ENCODE measurements around the gene NPBWR2.
"Not testable (repeated sequence)": the region's sequence is repeated elsewhere in the genome, so short reads cannot be mapped to it uniquely, and the experiment has no call there.

NPBWR2 gene

GRCh38 chr20:64102647-64103354, 4.6 kb downstream of the NPBWR2 start:
- DNase-seq: no peak

GRCh38 chr20:64101731-64102621, 5.4 kb downstream of the NPBWR2 start:
- DNase-seq: peak; percentile 88

DNA sequence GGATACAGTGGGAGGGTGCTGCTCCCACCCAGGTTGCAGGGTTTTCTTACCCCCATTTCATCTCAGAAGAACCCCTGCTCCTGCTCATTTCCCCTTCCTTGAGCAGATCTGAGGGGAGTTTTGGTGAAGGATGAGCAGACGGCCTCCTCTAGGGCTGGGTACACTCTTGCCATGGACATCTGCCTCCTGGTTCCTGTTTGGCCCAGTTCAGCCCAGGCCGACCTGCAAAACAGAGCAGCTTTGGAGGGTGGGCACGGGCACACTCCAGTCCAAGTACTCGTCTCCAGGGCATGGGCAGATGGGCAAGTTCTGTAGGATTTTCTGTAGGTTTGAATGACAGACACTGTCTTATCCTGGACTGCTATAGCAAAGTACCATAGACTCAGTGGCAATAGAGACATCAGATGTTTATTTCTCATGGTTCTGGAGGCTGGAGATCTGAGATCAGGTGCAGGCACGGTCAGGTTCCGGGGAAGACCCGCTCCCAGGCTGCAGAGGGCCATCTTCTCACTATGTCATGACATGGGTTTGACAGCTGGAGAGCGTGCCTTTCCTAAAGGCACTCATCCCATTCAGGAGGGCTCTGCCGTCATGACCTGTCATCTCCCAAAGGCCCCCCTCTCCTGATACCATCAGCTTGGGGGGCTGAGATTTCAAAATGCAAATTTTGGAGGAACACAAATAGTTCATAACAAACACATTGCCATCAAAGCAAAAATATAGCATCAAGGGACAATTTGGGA, 6.2 kb downstream of the NPBWR2 start:
- DNase-seq: no peak

GRCh38 chr20:64100566-64100888, 6.8 kb downstream of the NPBWR2 start:
- DNase-seq: no peak

- no peak for DNase-seq
Measured at GRCh38 chr20:64099880-64100565, 7.3 kb downstream of the NPBWR2 start.

- no peak for DNase-seq
Measured at GRCh38 chr20:64099086-64099786, 8.1 kb downstream of the NPBWR2 start.

DNA sequence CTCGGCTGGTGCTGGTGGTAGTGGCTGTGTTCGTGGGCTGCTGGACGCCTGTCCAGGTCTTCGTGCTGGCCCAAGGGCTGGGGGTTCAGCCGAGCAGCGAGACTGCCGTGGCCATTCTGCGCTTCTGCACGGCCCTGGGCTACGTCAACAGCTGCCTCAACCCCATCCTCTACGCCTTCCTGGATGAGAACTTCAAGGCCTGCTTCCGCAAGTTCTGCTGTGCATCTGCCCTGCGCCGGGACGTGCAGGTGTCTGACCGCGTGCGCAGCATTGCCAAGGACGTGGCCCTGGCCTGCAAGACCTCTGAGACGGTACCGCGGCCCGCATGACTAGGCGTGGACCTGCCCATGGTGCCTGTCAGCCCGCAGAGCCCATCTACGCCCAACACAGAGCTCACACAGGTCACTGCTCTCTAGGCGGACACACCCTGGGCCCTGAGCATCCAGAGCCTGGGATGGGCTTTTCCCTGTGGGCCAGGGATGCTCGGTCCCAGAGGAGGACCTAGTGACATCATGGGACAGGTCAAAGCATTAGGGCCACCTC, 8.8 kb downstream of the NPBWR2 start:
- no peak for DNase-seq

- DNase-seq: no peak
Measured at GRCh38 chr20:64096535-64096934, 10.8 kb downstream of the NPBWR2 start.

DNA sequence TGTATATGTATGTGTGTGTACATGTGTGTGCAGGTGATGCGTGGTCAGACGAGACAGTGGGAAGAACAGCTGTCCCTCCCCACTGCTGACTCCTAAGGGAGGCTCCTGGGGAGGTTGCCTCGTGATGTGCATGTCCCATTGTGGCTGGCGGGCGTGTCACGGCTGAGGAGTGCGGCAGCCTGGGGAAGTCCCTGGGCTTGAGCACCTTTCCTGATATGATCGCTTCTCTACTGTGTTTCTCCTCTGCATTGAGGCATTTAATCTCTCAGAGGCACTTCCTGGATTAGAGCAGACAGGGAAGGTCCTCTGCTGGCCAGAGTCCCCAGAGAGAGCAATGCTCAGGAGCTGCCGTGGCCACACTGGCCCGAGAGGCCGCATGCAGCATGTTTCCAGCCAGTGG, 11.4 kb downstream of the NPBWR2 start:
- DNase-seq: no peak

DNA sequence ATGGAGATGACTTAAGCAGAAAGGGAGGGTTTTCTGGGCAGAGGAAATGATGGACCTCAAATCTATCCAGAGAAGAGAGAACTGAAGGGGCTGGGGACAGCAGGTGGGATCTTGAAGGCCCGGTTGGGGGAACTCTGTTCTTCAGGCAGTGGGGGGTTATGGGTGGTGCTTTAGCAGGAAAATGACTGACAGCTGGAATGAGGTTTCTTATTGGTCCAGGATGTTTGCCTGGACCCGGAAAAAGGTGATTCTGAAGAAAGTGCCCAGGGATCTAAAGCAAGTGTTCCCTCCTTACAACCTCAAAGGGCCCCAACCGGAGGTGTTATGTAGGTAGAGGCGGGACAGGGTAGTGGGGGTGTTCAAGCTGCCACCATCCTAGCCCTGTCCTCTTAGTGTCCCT, 11.9 kb downstream of the NPBWR2 start:
- no peak for DNase-seq

GRCh38 chr20:64093013-64093503, 14.3 kb downstream of the NPBWR2 start:
- no peak for DNase-seq

DNA sequence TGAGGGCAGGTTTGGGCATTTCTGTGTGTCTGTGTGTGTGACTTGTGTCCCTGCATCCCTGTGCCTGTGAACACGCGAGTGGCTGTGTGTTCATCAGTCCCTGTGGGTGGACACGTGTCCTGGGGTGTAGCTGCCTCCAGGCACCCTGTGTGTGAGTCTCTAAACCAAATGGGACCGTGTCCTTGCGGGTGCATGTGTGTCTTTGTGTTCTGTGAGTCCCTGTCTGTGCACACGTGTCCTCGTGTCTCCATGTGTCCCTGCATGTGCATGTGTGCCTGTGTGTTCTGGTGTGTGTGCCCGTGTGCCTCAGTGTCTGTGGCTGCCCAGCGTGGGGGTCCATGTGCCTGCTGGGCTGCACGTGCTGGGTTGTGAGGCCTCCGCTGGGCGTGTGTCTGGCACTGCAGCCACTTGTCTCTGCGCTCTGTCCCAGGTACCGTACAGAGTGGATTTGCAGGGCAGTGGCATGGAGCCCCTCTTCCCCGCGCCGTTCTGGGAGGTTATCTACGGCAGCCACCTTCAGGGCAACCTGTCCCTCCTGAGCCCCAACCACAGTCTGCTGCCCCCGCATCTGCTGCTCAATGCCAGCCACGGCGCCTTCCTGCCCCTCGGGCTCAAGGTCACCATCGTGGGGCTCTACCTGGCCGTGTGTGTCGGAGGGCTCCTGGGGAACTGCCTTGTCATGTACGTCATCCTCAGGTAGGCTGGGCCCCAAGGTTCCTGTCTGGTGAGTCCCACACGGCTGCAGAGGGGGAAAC, 14.9 kb downstream of the NPBWR2 start:
- DNase-seq: no peak

- DNase-seq: no peak
Measured at GRCh38 chr20:64091770-64092169, 15.6 kb downstream of the NPBWR2 start.

DNA sequence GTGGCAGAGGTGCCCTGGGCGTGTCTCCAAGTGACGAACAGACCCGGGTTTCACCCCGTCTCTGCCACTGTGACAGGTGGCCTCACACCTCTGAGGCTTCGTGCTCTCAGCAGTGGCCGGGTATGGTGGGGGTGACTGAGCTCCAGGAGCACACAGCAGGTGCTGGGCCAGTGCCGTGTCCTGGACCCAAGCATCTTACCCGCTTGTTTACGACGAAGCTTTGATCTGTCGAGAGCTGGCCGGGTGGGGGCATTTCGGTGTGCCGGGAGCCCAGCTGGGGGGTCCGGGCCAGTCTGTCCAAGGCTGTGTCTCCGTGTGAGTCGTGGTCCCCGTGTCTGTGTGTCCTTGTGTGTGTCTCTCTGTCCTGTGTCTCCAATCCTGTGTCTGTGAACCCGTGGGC, 16.0 kb downstream of the NPBWR2 start:
- no peak for DNase-seq

- DNase-seq: no peak
Measured at GRCh38 chr20:64090165-64090564, 17.2 kb downstream of the NPBWR2 start.

DNA sequence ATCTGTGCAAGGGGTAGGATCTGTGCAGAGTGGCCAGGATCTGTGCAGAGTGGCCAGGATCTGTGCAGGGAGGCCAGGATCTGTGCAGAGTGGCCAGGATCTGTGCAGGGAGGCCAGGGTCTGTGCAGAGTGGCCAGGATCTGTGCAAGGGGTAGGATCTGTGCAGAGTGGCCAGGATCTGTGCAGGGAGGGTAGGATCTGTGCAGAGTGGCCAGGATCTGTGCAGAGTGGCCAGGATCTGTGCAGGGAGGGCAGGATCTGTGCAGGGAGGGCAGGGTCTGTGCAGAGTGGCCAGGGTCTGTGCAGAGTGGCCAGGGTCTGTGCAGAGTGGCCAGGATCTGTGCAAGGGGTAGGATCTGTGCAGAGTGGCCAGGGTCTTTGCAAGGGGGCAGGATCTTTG, 18.8 kb downstream of the NPBWR2 start:
- DNase-seq: not testable (repeated sequence)

GRCh38 chr20:64087226-64087825, 20.0 kb downstream of the NPBWR2 start:
- DNase-seq: not testable (repeated sequence)

GRCh38 chr20:64086801-64087200, 20.6 kb downstream of the NPBWR2 start:
- no peak for DNase-seq

DNA sequence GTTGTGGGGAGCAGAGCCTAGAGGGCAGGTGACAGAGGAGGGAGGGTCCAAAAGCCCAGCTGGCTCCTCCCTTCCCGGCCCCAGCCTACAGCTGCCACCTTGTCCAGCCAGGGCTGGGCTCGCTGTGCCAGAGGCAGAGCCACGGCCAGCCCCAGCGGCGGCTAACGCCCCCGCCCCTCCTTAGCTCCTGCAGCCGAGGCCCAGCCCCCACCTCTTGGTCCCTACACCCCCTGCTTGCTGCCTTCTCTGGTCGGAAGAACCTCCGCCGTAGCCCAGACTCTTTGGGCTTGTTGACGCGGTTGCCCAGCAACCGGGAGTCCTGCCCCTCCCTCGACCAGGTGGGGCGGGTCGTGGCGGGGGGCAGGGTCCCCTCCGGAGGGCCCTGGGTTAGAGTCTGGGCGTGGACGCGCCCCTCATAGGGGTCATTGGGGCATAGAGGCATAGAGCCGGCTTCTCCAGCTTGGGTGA, 22.6 kb downstream of the NPBWR2 start:
- no peak for DNase-seq
